GM18870 (cell line): ENCODE data around the gene MAGEB17.
"Not testable (repeated sequence)": the region's sequence is repeated elsewhere in the genome, so short reads cannot be mapped to it uniquely, and the experiment has no call there.

ENCODE experiments used
- ATAC-seq: cut with Tn5 transposase; IDR thresholded peaks from one replicate; pipeline ENCODE4 v1.9.1; 2021; ENCODE audit warnings: moderate library complexity; ENCODE audit not compliant: unreplicated experiment

Gene MAGEB17

GRCh38 chrX:16155581-16156096 lies 11.6 kb upstream of the MAGEB17 start:
- no peak for ATAC-seq

GRCh38 chrX:16156692-16157331 lies 10.5 kb upstream of the MAGEB17 start:
- no peak for ATAC-seq

- no peak for ATAC-seq
These were observed 6.6 kb upstream of the MAGEB17 start for GRCh38 chrX:16160729-16161128.

GRCh38 chrX:16161173-16161572 lies 6.1 kb upstream of the MAGEB17 start:
- ATAC-seq = not testable (repeated sequence)

GRCh38 chrX:16162391-16162790 lies 4.9 kb upstream of the MAGEB17 start:
- ATAC-seq = no peak

- no peak for ATAC-seq
These were observed 2.5 kb upstream of the MAGEB17 start for GRCh38 chrX:16164748-16165147.

GRCh38 chrX:16171039-16171438 lies 3.8 kb downstream of the MAGEB17 start:
- no peak for ATAC-seq

- no peak for ATAC-seq
These were observed 4.7 kb downstream of the MAGEB17 start for GRCh38 chrX:16171944-16172343.

- no peak for ATAC-seq
These were observed 5.1 kb downstream of the MAGEB17 start for GRCh38 chrX:16172391-16172790.

GRCh38 chrX:16175329-16176061 lies 8.2 kb downstream of the MAGEB17 start:
- ATAC-seq = no peak

GRCh38 chrX:16177260-16177659 lies 10.0 kb downstream of the MAGEB17 start:
- no peak for ATAC-seq

- not testable (repeated sequence) for ATAC-seq
These were observed 16.6 kb downstream of the MAGEB17 start for GRCh38 chrX:16183843-16184242.

- peak; percentile 99 for ATAC-seq
These were observed 18.4 kb downstream of the MAGEB17 start for GRCh38 chrX:16185725-16186136.

- ATAC-seq = no peak
These were observed 19.2 kb downstream of the MAGEB17 start for GRCh38 chrX:16186380-16187007.

- ATAC-seq = no peak
These were observed 19.9 kb downstream of the MAGEB17 start for GRCh38 chrX:16187024-16187760.

- no peak for ATAC-seq
These were observed 21.4 kb downstream of the MAGEB17 start for GRCh38 chrX:16188687-16189086.

GRCh38 chrX:16191605-16192004 lies 24.3 kb downstream of the MAGEB17 start:
- ATAC-seq = no peak

- ATAC-seq = no peak
These were observed 29.5 kb downstream of the MAGEB17 start for GRCh38 chrX:16196829-16197228.

- no peak for ATAC-seq
These were observed 32.1 kb downstream of the MAGEB17 start for GRCh38 chrX:16199343-16199742.

- ATAC-seq = no peak
These were observed 35.7 kb downstream of the MAGEB17 start for GRCh38 chrX:16202943-16203342.

GRCh38 chrX:16204538-16204937 lies 37.3 kb downstream of the MAGEB17 start:
- no peak for ATAC-seq
